IgD-negative memory B cell (primary cell): ENCODE data around the gene MICALL2. TPM values are rescaled to one million over a fixed set of nuclear protein-coding genes. Genes with fewer than 3 reads are reported as not detected.
"Not testable (repeated sequence)": the region's sequence is repeated elsewhere in the genome, so short reads cannot be mapped to it uniquely, and the experiment has no call there.

Source experiments
- H3K27ac Mint-ChIP-seq, 3 donors: one replicate each; pipeline ENCODE4 v1.8.0; 2020 to 2022; ENCODE audit warnings: mild to moderate bottlenecking in 3 of 3, mixed read lengths in 3 of 3, moderate library complexity in 1 of 3
- H3K27me3 Mint-ChIP-seq: one replicate; pipeline ENCODE4 v1.8.0; 2021; ENCODE audit warnings: mixed read lengths
- H3K36me3 Mint-ChIP-seq: one replicate; pipeline ENCODE4 v1.8.0; 2020; ENCODE audit warnings: mild to moderate bottlenecking, mixed read lengths
- H3K4me1 Mint-ChIP-seq, 3 donors: one replicate each; pipeline ENCODE4 v1.8.0; 2020 to 2022; ENCODE audit warnings: mixed read lengths in 3 of 3, mild to moderate bottlenecking in 1 of 3
- H3K4me3 Mint-ChIP-seq, 4 donors: one replicate each; pipeline ENCODE4 v1.8.0; 2020 to 2022; ENCODE audit warnings: mild to moderate bottlenecking in 4 of 4, mixed read lengths in 4 of 4, moderate library complexity in 3 of 4
- H3K9me3 Mint-ChIP-seq, 3 donors: one replicate each; pipeline ENCODE4 v1.8.0; 2020 to 2021; ENCODE audit warnings: mixed read lengths in 3 of 3, mild to moderate bottlenecking in 1 of 3
- polyA plus RNA-seq: library from polyadenylated mRNA; unstranded; fragments of 300-500 nt; fragmentation: Illumina TruSeq; gene quantifications from one replicate; pipeline ENCODE4 v1.2.3, GENCODE V29; 2021

MICALL2 gene
- polyA plus RNA-seq, 1 donor from 2014 or later: not detected

- no peaks in the 10 kb centered on the region for H3K4me1 Mint-ChIP-seq
These were observed 8.3 kb downstream of the MICALL2 start for GRCh38 chr7:1450987-1451386.

GRCh38 chr7:1450431-1450830 lies 8.8 kb downstream of the MICALL2 start:
- no peaks in the 10 kb centered on the region for H3K27me3 Mint-ChIP-seq
- no peak overlapping the region for H3K4me3 Mint-ChIP-seq
- no peaks in the 10 kb centered on the region for H3K9me3 Mint-ChIP-seq
- no peaks in the 10 kb centered on the region for H3K36me3 Mint-ChIP-seq
- no peaks in the 10 kb centered on the region for H3K4me1 Mint-ChIP-seq
- peak overlapping the region in 1 of 3 donors; percentile 62 for H3K27ac Mint-ChIP-seq

More at GRCh38 chr7:1450987-1451386, 8.3 kb downstream of the MICALL2 start:
- H3K9me3 Mint-ChIP-seq: no peaks in the 10 kb centered on the region
- no peak overlapping the region for H3K4me3 Mint-ChIP-seq
- H3K36me3 Mint-ChIP-seq: no peaks in the 10 kb centered on the region
- no peak overlapping the region for H3K27ac Mint-ChIP-seq
- no peaks in the 10 kb centered on the region for H3K27me3 Mint-ChIP-seq

GRCh38 chr7:1449951-1450350 lies 9.3 kb downstream of the MICALL2 start:
- Mint-ChIP-seq H3K36me3 (no peaks in the 10 kb centered on the region), H3K4me3 (no peak overlapping the region), H3K27ac (peak overlapping the region in 1 of 3 donors; percentile 62), H3K9me3 (no peaks in the 10 kb centered on the region), H3K27me3 (no peaks in the 10 kb centered on the region), H3K4me1 (no peaks in the 10 kb centered on the region)

DNA sequence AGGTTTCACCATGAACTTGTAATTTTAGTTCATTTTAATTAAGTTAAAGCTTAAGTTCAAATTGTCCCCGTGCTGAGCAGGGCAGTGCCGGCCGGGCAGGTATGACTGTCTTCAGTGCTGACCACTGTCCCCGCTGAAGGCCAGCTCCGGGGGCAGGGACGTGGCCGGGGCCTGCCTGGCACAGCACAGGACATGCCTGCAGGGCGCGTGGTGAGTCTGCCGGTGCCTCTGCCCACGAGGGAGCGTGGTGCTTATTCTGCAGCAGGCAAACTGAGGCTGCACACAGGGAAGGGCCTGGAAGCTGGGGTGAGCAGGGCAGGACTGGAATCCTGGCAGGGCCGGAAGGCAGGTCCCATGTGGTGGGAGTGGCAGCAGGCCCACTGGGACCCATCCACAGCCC lies 9.8 kb downstream of the MICALL2 start:
- H3K4me1 Mint-ChIP-seq: no peaks in the 10 kb centered on the region
- no peaks in the 10 kb centered on the region for H3K36me3 Mint-ChIP-seq
- H3K9me3 Mint-ChIP-seq: no peaks in the 10 kb centered on the region
- no peak overlapping the region for H3K4me3 Mint-ChIP-seq
- no peaks in the 10 kb centered on the region for H3K27me3 Mint-ChIP-seq
- no peak overlapping the region for H3K27ac Mint-ChIP-seq

DNA sequence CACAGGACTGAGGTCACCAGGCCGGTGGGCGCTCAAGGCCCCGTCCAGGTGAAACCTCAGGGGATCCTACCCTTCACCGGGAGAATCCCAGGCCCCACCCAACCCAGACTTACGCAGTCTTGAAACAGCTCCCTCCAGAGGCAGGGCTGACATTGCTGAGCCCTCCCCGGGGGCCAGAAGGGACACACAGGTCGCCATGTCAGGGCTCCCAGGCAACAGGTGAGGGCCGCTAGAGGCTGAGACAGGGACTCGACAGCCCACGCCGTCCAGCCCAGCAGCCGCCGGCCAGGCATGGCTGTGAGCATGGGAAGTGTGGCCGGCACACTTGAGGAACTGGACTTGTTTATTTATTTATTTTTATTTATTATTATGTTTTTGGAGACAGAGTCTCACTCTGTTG lies 10.3 kb downstream of the MICALL2 start:
- no peaks in the 10 kb centered on the region for H3K27me3 Mint-ChIP-seq
- H3K4me3 Mint-ChIP-seq: no peak overlapping the region
- no peaks in the 10 kb centered on the region for H3K9me3 Mint-ChIP-seq
- H3K36me3 Mint-ChIP-seq: no peaks in the 10 kb centered on the region
- no peak overlapping the region for H3K27ac Mint-ChIP-seq
- H3K4me1 Mint-ChIP-seq: no peaks in the 10 kb centered on the region

GRCh38 chr7:1447551-1448244 lies 11.6 kb downstream of the MICALL2 start:
- no peak overlapping the region for H3K4me3 Mint-ChIP-seq
- peaks cover 0 to 2% (median 0%) of the 10 kb centered on the region in 3 donors for H3K4me1 Mint-ChIP-seq
- H3K36me3 Mint-ChIP-seq: peaks cover 1% of the 10 kb centered on the region
- peaks cover 1% of the 10 kb centered on the region for H3K27me3 Mint-ChIP-seq
- no peak overlapping the region for H3K27ac Mint-ChIP-seq
- no peaks in the 10 kb centered on the region for H3K9me3 Mint-ChIP-seq

DNA sequence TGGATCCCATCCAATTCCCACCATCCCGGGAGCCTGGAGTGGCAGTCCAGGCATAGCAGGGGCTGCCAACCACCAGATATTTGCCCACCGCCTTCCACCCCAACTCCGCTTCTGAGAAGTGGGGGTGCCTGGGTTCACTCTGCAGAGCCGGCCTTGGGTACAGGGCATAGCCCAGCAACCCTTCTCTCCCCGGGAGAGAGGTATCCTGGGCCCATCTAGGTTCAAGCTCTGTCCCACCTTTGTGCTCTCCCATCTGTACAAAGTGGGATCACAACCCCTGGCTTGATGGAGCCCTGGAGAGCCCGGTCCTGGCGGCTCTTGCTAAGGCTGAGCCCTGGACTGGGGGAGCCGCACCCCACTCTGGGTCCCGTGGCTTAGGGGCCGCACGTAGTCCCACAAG lies 12.2 kb downstream of the MICALL2 start:
- no peak overlapping the region for H3K27ac Mint-ChIP-seq

DNA sequence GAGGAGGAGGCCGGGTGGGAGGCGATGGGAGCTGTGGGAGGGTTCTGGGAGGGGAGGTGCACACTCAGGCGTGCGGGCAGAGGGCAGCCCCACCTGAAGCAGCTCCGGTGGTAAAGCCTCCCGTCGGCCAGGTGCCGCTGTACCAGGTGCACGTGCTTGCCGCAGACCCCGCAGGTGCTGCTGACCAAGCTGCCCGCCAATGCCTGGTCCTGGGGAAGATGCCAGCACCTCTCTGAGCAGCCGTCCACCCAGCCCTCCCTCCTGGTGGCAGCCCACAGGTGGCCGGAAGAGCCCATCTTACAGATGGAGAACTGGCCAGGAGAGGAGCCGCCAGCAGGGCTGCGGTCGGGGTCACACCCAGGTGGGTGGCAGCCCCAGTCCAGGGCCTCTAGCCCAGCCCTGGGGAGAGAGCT lies 12.6 kb downstream of the MICALL2 start:
- H3K27ac Mint-ChIP-seq: no peak overlapping the region
- H3K4me3 Mint-ChIP-seq: no peak overlapping the region
- peaks cover 0 to 2% (median 0%) of the 10 kb centered on the region in 3 donors for H3K4me1 Mint-ChIP-seq
- peaks cover 2% of the 10 kb centered on the region for H3K27me3 Mint-ChIP-seq
- peaks cover 1% of the 10 kb centered on the region for H3K36me3 Mint-ChIP-seq
- H3K9me3 Mint-ChIP-seq: no peaks in the 10 kb centered on the region

More for the DNA sequence above, 12.2 kb downstream of the MICALL2 start:
- Mint-ChIP-seq H3K36me3 (peaks cover 1% of the 10 kb centered on the region), H3K4me1 (peaks cover 0 to 2% (median 0%) of the 10 kb centered on the region in 3 donors), H3K4me3 (no peak overlapping the region), H3K27me3 (peaks cover 2% of the 10 kb centered on the region), H3K9me3 (no peaks in the 10 kb centered on the region)

GRCh38 chr7:1446026-1446425 lies 13.2 kb downstream of the MICALL2 start:
- not testable (repeated sequence) for H3K9me3 Mint-ChIP-seq, H3K4me3 Mint-ChIP-seq, H3K27me3 Mint-ChIP-seq, H3K36me3 Mint-ChIP-seq, H3K4me1 Mint-ChIP-seq, H3K27ac Mint-ChIP-seq

- Mint-ChIP-seq H3K27me3 (peaks cover 5% of the 10 kb centered on the region), H3K4me3 (no peak overlapping the region), H3K4me1 (peaks cover 0 to 2% (median 0%) of the 10 kb centered on the region in 3 donors), H3K9me3 (no peaks in the 10 kb centered on the region), H3K27ac (no peak overlapping the region), H3K36me3 (peaks cover 1% of the 10 kb centered on the region)
These were observed 13.9 kb downstream of the MICALL2 start for GRCh38 chr7:1445341-1445740.

GRCh38 chr7:1444925-1445322 lies 14.3 kb downstream of the MICALL2 start:
- no peaks in the 10 kb centered on the region for H3K9me3 Mint-ChIP-seq
- peaks cover 5% of the 10 kb centered on the region for H3K27me3 Mint-ChIP-seq
- no peak overlapping the region for H3K27ac Mint-ChIP-seq
- peaks cover 1% of the 10 kb centered on the region for H3K36me3 Mint-ChIP-seq
- no peak overlapping the region for H3K4me3 Mint-ChIP-seq
- H3K4me1 Mint-ChIP-seq: peaks cover 0 to 2% (median 0%) of the 10 kb centered on the region in 3 donors

GRCh38 chr7:1444214-1444924 lies 14.9 kb downstream of the MICALL2 start:
- peaks cover 5% of the 10 kb centered on the region for H3K27me3 Mint-ChIP-seq
- H3K4me3 Mint-ChIP-seq: no peak overlapping the region
- H3K27ac Mint-ChIP-seq: no peak overlapping the region
- no peaks in the 10 kb centered on the region for H3K9me3 Mint-ChIP-seq
- H3K36me3 Mint-ChIP-seq: peaks cover 1% of the 10 kb centered on the region
- H3K4me1 Mint-ChIP-seq: peaks cover 0 to 2% (median 0%) of the 10 kb centered on the region in 3 donors

DNA sequence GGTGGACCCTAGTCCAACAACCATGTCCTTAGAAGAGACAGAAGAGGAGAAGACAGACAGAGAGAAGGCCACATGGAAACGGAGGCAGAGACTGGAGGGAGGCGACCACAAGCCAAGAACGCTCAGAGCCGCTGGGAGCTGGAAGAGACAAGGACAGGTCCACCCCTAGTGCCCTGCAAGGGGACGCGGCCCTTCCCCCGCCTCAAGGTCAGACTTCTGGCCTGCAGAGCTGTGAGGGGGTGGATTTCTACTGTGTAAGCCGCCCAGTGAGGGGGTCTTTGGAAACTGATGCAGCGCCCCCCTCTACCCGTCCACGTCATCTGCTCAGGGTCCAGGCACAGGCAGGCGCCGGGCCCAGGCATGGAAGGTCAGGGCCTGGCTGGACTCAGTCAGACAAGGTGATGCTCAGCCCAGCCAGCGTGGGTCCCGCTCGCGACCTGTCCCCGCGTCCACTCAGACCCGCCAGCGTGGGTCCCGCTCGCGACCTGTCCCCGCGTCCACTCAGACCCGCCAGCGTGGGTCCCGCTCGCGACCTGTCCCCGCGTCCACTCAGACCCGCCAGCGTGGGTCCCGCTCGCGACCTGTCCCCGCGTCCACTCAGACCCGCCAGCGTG lies 15.6 kb downstream of the MICALL2 start:
- not testable (repeated sequence) for H3K27me3 Mint-ChIP-seq, H3K27ac Mint-ChIP-seq, H3K36me3 Mint-ChIP-seq, H3K9me3 Mint-ChIP-seq, H3K4me1 Mint-ChIP-seq, H3K4me3 Mint-ChIP-seq

DNA sequence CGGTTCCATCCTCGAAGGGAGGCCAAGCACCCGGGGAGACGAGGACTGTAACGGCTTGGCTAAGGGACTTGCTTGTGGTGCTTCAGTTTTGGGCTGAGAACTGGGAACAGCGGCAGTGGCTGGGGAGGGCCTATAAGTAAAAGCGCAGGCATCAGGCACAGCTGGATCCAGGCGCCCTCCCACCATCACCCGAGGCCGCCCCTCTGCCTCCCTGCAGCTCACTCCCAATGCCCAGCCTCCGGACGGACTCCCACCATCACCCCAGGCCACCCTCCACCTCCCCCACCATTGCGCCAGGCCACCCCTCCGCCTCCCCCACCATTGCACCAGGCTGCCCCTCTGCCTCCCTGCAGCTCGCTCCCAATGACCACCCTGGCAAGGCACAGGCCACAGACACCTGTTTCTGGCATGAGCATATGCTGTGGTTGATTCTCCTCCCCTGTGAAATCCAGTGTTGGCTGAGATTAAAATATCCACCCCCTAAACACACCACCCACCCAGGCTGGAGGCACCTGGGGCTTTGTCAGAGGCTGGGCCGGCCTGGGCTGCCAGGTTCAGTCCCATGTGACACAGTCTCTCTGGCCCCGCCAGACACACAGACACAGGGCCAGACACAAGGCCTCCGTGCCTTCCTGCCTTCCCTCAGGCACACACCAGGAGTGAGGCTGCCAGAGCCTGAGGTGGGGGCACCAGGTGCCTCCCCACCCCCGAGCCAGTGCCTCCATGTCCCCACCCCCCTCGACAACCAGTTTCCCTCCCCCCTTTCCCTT lies 16.7 kb downstream of the MICALL2 start:
- Mint-ChIP-seq H3K27me3 (peaks cover 5% of the 10 kb centered on the region), H3K4me3 (no peak overlapping the region), H3K9me3 (no peaks in the 10 kb centered on the region), H3K27ac (no peak overlapping the region), H3K36me3 (peaks cover 1% of the 10 kb centered on the region), H3K4me1 (peaks cover 0 to 2% (median 0%) of the 10 kb centered on the region in 3 donors)
